Cardiac muscle cell (in vitro differentiated cells and primary cell): ENCODE results near the gene OR2M2. TPM values are rescaled to one million over a fixed set of nuclear protein-coding genes. Genes with fewer than 3 reads are reported as not detected.

ENCODE experiments used
- DNase-seq, 2 donors: peaks; one replicate each; pipeline versions ENCODE4 v3.0.0 to v3.0.0-alpha.2; 2010 to 2017; ENCODE audit warnings: low read depth in 1 of 2, low spot score in 1 of 2
- H3K27ac ChIP-seq: fragments of 200-600 bp; sonication (generic); 2 replicates; pipeline ENCODE4 v1.5.1; 2016
- H3K27me3 ChIP-seq: fragments of 200-600 bp; sonication (generic); 2 replicates; pipeline ENCODE4 v1.6.0; 2016; ENCODE audit warnings: control low read depth
- H3K36me3 ChIP-seq: fragments of 200-600 bp; sonication (generic); 2 replicates; pipeline ENCODE4 v1.5.1; 2016; ENCODE audit warnings: control low read depth
- H3K4me1 ChIP-seq: fragments of 200-600 bp; sonication (generic); 2 replicates; pipeline ENCODE4 v1.8.1; 2017; ENCODE audit warnings: low read depth, mild to moderate bottlenecking, mixed run types
- H3K4me3 ChIP-seq: fragments of 200-600 bp; sonication (generic); 2 replicates; pipeline ENCODE4 v1.5.1; 2016; ENCODE audit warnings: mild to moderate bottlenecking
- H3K9me3 ChIP-seq: fragments of 200-600 bp; sonication (generic); 2 replicates; pipeline ENCODE4 v1.5.1; 2017; ENCODE audit warnings: low read depth, mild to moderate bottlenecking, control low read depth
- CTCF ChIP-seq: IDR thresholded peaks from 2 replicates; pipeline ENCODE4 v1.5.1; 2012; ENCODE audit warnings: low read depth, mild to moderate bottlenecking, low read length
- polyA plus RNA-seq: library from polyadenylated mRNA; unstranded; fragments of >200 nt; fragmentation: Nextera tagmentation; extraction: Ambion mirVana; gene quantifications from 2 replicates; pipeline ENCODE4 v1.2.1, GENCODE V29; 2016
- total RNA-seq: library from RNA; depleted of rRNA; stranded (reverse); fragments of >200 nt; gene quantifications from 2 replicates; pipeline ENCODE4 v1.2.3, GENCODE V29; 2016

The OR2M2 gene
- total and polyA plus RNA-seq, 2 experiments from 2014 or later, result not detected

- H3K27me3 ChIP-seq, result no peaks in the 10 kb centered on the region
Observed at GRCh38 chr1:248165186-248165585, 9.4 kb upstream of the OR2M2 start.

DNA sequence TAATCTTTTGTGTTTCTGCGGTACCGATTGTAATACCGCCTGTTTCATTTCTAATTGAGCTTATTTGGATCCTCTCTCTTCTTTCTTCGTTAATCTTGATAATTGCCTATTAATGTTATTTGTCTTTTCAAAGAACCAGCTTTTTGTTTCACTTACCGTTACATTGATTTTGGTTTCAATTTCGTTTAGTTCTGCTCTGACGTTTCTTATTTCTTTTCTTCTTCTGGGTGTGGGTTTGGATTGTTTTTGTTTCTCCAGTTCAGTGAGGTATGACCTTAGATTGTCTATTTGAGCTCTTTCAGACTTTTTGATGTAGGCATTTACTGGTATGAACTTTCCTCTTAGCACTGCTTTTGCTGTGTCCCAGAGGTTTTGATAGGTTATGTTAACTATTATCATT is 9.4 kb downstream of the OR2M2 start:
- no peak for TF ChIP-seq CTCF
- Histone ChIP-seq H3K9me3 (no peaks in the 10 kb centered on the region), H3K4me1 (no peaks in the 10 kb centered on the region), H3K4me3 (no peak overlapping the region), H3K27me3 (no peaks in the 10 kb centered on the region), H3K27ac (no peak overlapping the region), H3K36me3 (no peaks in the 10 kb centered on the region)
- DNase-seq, result no peak

More at GRCh38 chr1:248165186-248165585, 9.4 kb upstream of the OR2M2 start:
- DNase-seq, result no peak
- H3K9me3 ChIP-seq, result no peaks in the 10 kb centered on the region
- TF ChIP-seq CTCF, result no peak
- H3K4me1 ChIP-seq, result no peaks in the 10 kb centered on the region
- H3K4me3 ChIP-seq, result no peak overlapping the region
- no peak overlapping the region for H3K27ac ChIP-seq
- H3K36me3 ChIP-seq, result no peaks in the 10 kb centered on the region

DNA sequence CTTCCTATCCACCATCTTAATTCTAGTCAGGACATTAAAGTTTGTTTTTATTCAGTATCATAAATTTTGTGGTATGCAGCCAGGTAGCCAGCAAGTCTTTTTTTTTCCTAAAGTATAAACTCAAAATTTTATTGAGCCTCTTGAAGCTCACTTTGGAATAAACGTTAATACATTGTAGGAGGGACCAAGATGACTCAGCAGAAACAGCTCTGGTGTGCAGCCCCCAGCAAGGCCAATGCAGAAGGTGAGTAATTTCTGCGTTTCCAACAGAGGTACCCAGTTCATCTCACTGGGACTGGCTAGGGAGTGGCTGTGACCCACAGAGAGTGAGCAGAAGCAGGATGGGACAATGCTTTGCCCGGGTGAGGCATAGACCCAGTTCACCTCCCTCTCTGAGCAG is 12.7 kb downstream of the OR2M2 start:
- no peak for DNase-seq
- Histone ChIP-seq H3K27ac (no peak overlapping the region), H3K27me3 (no peaks in the 10 kb centered on the region), H3K9me3 (no peaks in the 10 kb centered on the region), H3K4me3 (no peak overlapping the region), H3K36me3 (no peaks in the 10 kb centered on the region), H3K4me1 (no peaks in the 10 kb centered on the region)
- TF ChIP-seq CTCF, result no peak

GRCh38 chr1:248189026-248189425 is 14.4 kb downstream of the OR2M2 start:
- Histone ChIP-seq H3K4me1 (no peaks in the 10 kb centered on the region), H3K4me3 (no peak overlapping the region), H3K27me3 (no peaks in the 10 kb centered on the region), H3K27ac (no peak overlapping the region), H3K36me3 (no peaks in the 10 kb centered on the region), H3K9me3 (no peaks in the 10 kb centered on the region)
- DNase-seq, result no peak
- no peak for TF ChIP-seq CTCF

GRCh38 chr1:248194117-248194516 is 19.5 kb downstream of the OR2M2 start:
- no peaks in the 10 kb centered on the region for H3K36me3 ChIP-seq
- no peaks in the 10 kb centered on the region for H3K27me3 ChIP-seq
- no peak for DNase-seq
- H3K27ac ChIP-seq, result no peak overlapping the region
- H3K9me3 ChIP-seq, result no peaks in the 10 kb centered on the region
- TF ChIP-seq CTCF, result no peak
- H3K4me3 ChIP-seq, result no peak overlapping the region
- no peaks in the 10 kb centered on the region for H3K4me1 ChIP-seq

GRCh38 chr1:248196965-248197364 is 22.3 kb downstream of the OR2M2 start, which contains the start of gene OR2M3:
TSS of gene OR2M3 (plus strand) at chr1:248197265. CDS start at chr1:248203068, 5,803 bp downstream.
- DNase-seq, result no peak
- no peak within 1 kb of the TSS for H3K27ac ChIP-seq
- H3K4me1 ChIP-seq, result no peaks in the 10 kb centered on the region
- no peaks in the 10 kb centered on the region for H3K36me3 ChIP-seq
- no peaks in the 10 kb centered on the region for H3K9me3 ChIP-seq
- H3K27me3 ChIP-seq, result no peaks in the 10 kb centered on the region
- no peak for TF ChIP-seq CTCF
- no peak within 1 kb of the TSS for H3K4me3 ChIP-seq
